ENCODE data around the gene LAP3. TPM values are rescaled to one million over a fixed set of nuclear protein-coding genes. Genes with fewer than 3 reads are reported as not detected.

Gene LAP3
- polyA plus RNA-seq, 6 donors from 2014 or later: 33.4 to 54.5 (median 40.6) TPM

DNA sequence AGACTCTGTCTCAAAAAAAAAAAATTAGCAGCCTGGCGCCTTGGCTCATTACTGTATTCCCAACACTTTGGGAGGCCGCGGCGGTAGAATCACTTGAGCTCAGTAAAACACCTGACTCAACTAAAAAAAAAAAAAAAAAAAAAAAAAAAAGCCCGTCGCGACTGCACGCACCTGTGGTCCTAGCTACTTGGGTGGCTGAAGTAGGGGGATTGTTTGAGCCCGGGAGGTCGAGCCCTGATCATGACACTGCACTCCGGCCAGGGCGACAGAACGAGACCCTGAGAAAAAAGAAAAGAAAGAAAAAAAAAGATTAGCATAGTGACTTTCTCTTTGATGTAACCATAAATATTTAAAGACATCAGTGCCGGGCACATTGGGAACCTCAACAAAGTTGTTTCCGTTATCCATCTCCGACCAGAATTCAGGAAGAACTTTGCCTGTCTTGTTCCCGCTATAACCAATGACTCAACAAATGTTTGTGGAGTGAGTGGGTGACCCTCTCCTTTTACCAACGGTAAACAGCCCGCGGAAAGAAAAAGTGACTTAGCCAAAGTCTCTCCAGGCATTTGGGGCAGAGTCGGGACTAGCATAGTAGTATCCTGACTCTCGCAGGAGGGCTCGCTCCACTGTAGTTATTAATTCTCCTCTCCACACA lies 36.9 kb downstream of the LAP3 start:
- ATAC-seq (ENCODE audit: low read depth in 2 of 2): peak; percentile 43 to 50
- peaks cover 19 to 48% (median 28%) of the 10 kb centered on the region in 3 donors for H3K4me1 Mint-ChIP-seq
- peak; percentile 33 for DNase-seq
- H3K4me3 Mint-ChIP-seq: peak overlapping the region; percentile 95 to 100 (median 98)
- H3K27ac Mint-ChIP-seq: peak overlapping the region; percentile 98 to 99 (median 98)
- no peaks in the 10 kb centered on the region for H3K27me3 Mint-ChIP-seq
- H3K36me3 Mint-ChIP-seq: peaks cover 0 to 5% of the 10 kb centered on the region in 2 donors
- peaks cover 0 to 2% (median 0%) of the 10 kb centered on the region in 7 donors for H3K9me3 Mint-ChIP-seq

GRCh38 chr4:17614416-17615299 lies 37.7 kb downstream of the LAP3 start, which contains the start of gene MED28:
MED28 (plus strand) TSS chr4:17614641; CDS start chr4:17614655, 14 bp downstream.
- peak; percentile 93 for DNase-seq
- peaks cover 25 to 56% (median 35%) of the 10 kb centered on the region in 3 donors for H3K4me1 Mint-ChIP-seq
- peaks cover 0 to 12% of the 10 kb centered on the region in 2 donors for H3K36me3 Mint-ChIP-seq
- no peaks in the 10 kb centered on the region for H3K27me3 Mint-ChIP-seq
- H3K9me3 Mint-ChIP-seq: peaks cover 0 to 2% (median 0%) of the 10 kb centered on the region in 7 donors
- peak within 1 kb of the TSS; percentile 95 to 100 (median 98) for H3K4me3 Mint-ChIP-seq
- peak; percentile 95 to 96 for ATAC-seq (ENCODE audit: low read depth in 2 of 2)
- peak within 1 kb of the TSS; percentile 98 to 99 (median 98) for H3K27ac Mint-ChIP-seq

DNA sequence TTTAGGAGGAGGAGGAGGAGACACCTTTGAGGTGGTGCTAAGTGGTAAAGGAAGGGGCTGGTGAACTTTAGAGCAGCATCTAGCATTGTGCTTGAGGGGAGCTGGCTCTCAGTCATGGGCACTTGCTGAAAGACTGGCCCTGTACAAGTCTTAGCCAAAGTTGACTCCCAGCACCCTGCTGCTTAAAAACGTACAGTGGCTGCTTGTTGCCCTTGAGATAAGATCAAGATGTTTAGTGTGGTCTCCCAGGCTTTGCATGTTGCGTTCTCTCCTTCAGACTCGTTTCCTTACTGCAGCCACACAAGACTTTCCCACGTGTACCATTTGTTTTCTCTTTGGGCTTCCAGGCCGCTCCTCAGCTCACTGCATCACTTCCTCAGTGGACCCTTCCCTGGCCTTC lies 39.3 kb downstream of the LAP3 start:
- Mint-ChIP-seq H3K36me3 (peaks cover 0 to 17% of the 10 kb centered on the region in 2 donors), H3K4me1 (peaks cover 25 to 57% (median 35%) of the 10 kb centered on the region in 3 donors), H3K27me3 (no peaks in the 10 kb centered on the region), H3K4me3 (peak overlapping the region; percentile 54 to 88 (median 78)), H3K9me3 (peaks cover 0 to 2% (median 0%) of the 10 kb centered on the region in 7 donors), H3K27ac (peak overlapping the region; percentile 46 to 92 (median 78))
- ATAC-seq (ENCODE audit: low read depth in 2 of 2) (no peak), DNase-seq (no peak)

GRCh38 chr4:17618926-17619325 lies 41.9 kb downstream of the LAP3 start:
- ATAC-seq (ENCODE audit: low read depth in 2 of 2) (no peak), DNase-seq (no peak)
- H3K4me1 Mint-ChIP-seq: peaks cover 25 to 48% (median 33%) of the 10 kb centered on the region in 3 donors
- peaks cover 0 to 2% (median 0%) of the 10 kb centered on the region in 7 donors for H3K9me3 Mint-ChIP-seq
- peak overlapping the region in 3 of 8 donors; percentile 25 to 80 (median 26) for H3K4me3 Mint-ChIP-seq
- H3K27ac Mint-ChIP-seq: peak overlapping the region in 3 of 6 donors; percentile 5 to 45 (median 25)
- H3K36me3 Mint-ChIP-seq: peaks cover 3 to 24% of the 10 kb centered on the region in 2 donors
- no peaks in the 10 kb centered on the region for H3K27me3 Mint-ChIP-seq

- ATAC-seq (ENCODE audit: low read depth in 2 of 2) (no peak), DNase-seq (no peak)
- Mint-ChIP-seq H3K9me3 (no peaks in the 10 kb centered on the region), H3K36me3 (peaks cover 10 to 25% of the 10 kb centered on the region in 2 donors), H3K4me3 (peak overlapping the region in 2 of 8 donors; percentile 59 to 80), H3K27me3 (no peaks in the 10 kb centered on the region), H3K27ac (peak overlapping the region in 2 of 6 donors; percentile 25 to 45), H3K4me1 (peaks cover 31 to 44% (median 34%) of the 10 kb centered on the region in 3 donors)
Observed at GRCh38 chr4:17619416-17620105, 42.6 kb downstream of the LAP3 start.

GRCh38 chr4:17623451-17624001 lies 46.5 kb downstream of the LAP3 start:
- H3K9me3 Mint-ChIP-seq: no peaks in the 10 kb centered on the region
- H3K4me3 Mint-ChIP-seq: no peak overlapping the region
- ATAC-seq (ENCODE audit: low read depth in 2 of 2): no peak
- no peak overlapping the region for H3K27ac Mint-ChIP-seq
- H3K27me3 Mint-ChIP-seq: no peaks in the 10 kb centered on the region
- H3K36me3 Mint-ChIP-seq: peaks cover 30 to 32% of the 10 kb centered on the region in 2 donors
- DNase-seq: no peak
- peaks cover 20 to 27% (median 25%) of the 10 kb centered on the region in 3 donors for H3K4me1 Mint-ChIP-seq

DNA sequence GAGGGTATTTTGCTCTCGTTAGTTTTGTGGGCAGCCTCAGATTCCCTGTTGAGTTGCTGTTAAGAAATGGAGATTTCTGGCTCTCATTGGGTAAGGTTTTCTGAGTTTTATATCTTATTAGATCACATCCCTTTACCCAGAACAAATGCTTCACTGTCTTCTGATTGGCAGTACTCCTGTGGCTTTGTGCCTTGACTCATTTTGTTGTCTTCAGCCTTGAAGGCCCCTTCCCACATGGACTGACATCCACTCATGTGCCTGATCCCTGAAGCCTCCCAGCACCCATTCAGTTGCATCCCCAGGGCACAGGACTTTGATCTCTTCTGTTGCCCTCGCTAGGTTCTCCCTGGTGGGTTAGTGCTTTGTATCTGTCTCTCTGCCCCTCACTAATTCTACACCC lies 47.8 kb downstream of the LAP3 start:
- Mint-ChIP-seq H3K4me1 (peaks cover 10 to 23% (median 20%) of the 10 kb centered on the region in 3 donors), H3K36me3 (peaks cover 21 to 32% of the 10 kb centered on the region in 2 donors), H3K9me3 (no peaks in the 10 kb centered on the region), H3K27me3 (no peaks in the 10 kb centered on the region), H3K4me3 (no peak overlapping the region), H3K27ac (peak overlapping the region in 4 of 6 donors; percentile 9 to 79 (median 70))
- no peak for DNase-seq
- ATAC-seq (ENCODE audit: low read depth in 2 of 2): no peak

DNA sequence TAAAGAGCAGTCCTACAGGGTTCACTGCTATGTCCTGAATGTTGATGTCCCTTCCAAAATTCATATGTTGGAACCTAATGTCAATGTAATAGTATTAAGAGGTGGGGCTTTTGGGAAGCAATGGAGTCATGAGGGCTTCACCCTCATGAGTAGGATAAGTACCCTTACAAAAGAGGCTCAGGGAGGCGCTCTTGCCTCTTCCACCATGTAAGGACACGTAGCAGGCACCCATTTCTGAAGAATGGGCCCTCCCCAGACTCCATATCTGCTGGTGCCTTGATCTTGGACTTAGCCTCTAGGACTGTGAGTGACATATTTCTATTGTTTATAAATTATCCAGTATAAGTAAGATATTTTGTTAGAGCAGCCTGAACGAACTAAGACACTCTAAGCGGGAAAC lies 53.2 kb downstream of the LAP3 start:
- H3K27me3 Mint-ChIP-seq: no peaks in the 10 kb centered on the region
- peaks cover 9 to 20% of the 10 kb centered on the region in 2 donors for H3K36me3 Mint-ChIP-seq
- H3K4me1 Mint-ChIP-seq: peaks cover 6 to 14% (median 10%) of the 10 kb centered on the region in 3 donors
- H3K9me3 Mint-ChIP-seq: no peaks in the 10 kb centered on the region
- ATAC-seq (ENCODE audit: low read depth in 2 of 2): no peak
- no peak overlapping the region for H3K27ac Mint-ChIP-seq
- no peak for DNase-seq
- no peak overlapping the region for H3K4me3 Mint-ChIP-seq

- peak overlapping the region in 1 of 6 donors; percentile 36 for H3K27ac Mint-ChIP-seq
- H3K9me3 Mint-ChIP-seq: no peaks in the 10 kb centered on the region
- H3K27me3 Mint-ChIP-seq: no peaks in the 10 kb centered on the region
- peaks cover 2 to 6% (median 5%) of the 10 kb centered on the region in 3 donors for H3K4me1 Mint-ChIP-seq
- no peak for DNase-seq
- no peak overlapping the region for H3K4me3 Mint-ChIP-seq
- no peak for ATAC-seq (ENCODE audit: low read depth in 2 of 2)
- peaks cover 0 to 4% of the 10 kb centered on the region in 2 donors for H3K36me3 Mint-ChIP-seq
Observed at GRCh38 chr4:17633600-17633999, 56.6 kb downstream of the LAP3 start.

DNA sequence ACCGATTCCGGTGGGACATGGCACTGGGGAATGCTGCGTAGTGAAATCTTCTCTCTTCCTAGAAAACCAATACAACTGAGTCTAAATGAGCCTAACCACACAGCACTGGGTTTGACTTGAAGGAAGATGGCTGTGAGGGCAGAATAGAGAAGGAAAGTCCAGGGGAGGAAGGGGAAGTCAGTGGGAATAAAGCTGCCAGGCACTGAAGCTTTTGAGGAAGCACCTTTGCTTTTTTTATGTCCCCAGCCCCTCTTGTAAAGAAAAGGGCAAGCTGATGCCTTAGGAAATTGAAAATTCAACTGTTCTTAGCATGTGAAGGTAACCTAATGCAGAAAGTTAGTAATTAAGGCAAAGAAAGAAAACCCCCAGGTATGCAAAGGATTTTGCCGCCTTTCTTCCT lies 58.1 kb downstream of the LAP3 start:
- Mint-ChIP-seq H3K27me3 (no peaks in the 10 kb centered on the region), H3K9me3 (no peaks in the 10 kb centered on the region), H3K4me3 (no peak overlapping the region), H3K4me1 (peaks cover 0 to 5% (median 0%) of the 10 kb centered on the region in 3 donors), H3K36me3 (peaks cover 0 to 4% of the 10 kb centered on the region in 2 donors), H3K27ac (peak overlapping the region in 3 of 6 donors; percentile 8 to 41 (median 22))
- no peak for ATAC-seq (ENCODE audit: low read depth in 2 of 2)
- no peak for DNase-seq

DNA sequence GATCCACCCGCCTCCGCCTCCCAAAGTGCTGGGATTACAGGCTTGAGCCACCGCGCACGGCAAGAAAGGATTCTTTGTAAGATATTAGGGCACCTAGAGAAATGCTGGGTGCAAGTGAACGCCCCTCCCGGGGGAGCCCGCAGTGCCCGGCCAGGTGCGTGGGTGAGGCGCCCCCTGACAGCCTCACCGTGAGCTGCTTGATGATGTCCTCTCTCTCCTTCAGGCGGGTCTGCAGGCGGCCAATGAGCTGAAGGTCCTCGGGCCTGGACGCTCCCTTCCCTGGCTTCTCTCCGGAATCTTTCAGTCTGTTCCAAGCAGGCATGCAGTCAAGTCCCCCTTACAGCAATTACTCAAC lies 59.3 kb downstream of the LAP3 start:
- ATAC-seq (ENCODE audit: low read depth in 2 of 2): no peak

GRCh38 chr4:17636696-17637622 lies 60.0 kb downstream of the LAP3 start:
- Mint-ChIP-seq H3K36me3 (peaks cover 0 to 4% of the 10 kb centered on the region in 2 donors), H3K27ac (peak overlapping the region in 3 of 6 donors; percentile 27 to 87 (median 37)), H3K4me3 (peak overlapping the region in 1 of 8 donors; percentile 6), H3K9me3 (no peaks in the 10 kb centered on the region), H3K4me1 (peaks cover 0 to 9% (median 0%) of the 10 kb centered on the region in 3 donors), H3K27me3 (no peaks in the 10 kb centered on the region)
- DNase-seq (peak; percentile 55), ATAC-seq (ENCODE audit: low read depth in 2 of 2) (peak; percentile 82 to 84)

More for the DNA sequence above, 59.3 kb downstream of the LAP3 start:
- H3K27me3 Mint-ChIP-seq: no peaks in the 10 kb centered on the region
- H3K4me1 Mint-ChIP-seq: peaks cover 0 to 9% (median 0%) of the 10 kb centered on the region in 3 donors
- H3K4me3 Mint-ChIP-seq: no peak overlapping the region
- H3K36me3 Mint-ChIP-seq: peaks cover 0 to 4% of the 10 kb centered on the region in 2 donors
- H3K9me3 Mint-ChIP-seq: no peaks in the 10 kb centered on the region
- no peak for DNase-seq
- H3K27ac Mint-ChIP-seq: no peak overlapping the region

Measured in naive B cell (primary cell).